Islet precursor cell (in vitro differentiated cells): ENCODE data around the gene VPS8.
"Not testable (repeated sequence)": the region's sequence is repeated elsewhere in the genome, so short reads cannot be mapped to it uniquely, and the experiment has no call there.

Source experiments
- DNase-seq: peaks from one replicate; pipeline ENCODE4 v3.0.0-alpha.2; 2018

The VPS8 gene

DNA sequence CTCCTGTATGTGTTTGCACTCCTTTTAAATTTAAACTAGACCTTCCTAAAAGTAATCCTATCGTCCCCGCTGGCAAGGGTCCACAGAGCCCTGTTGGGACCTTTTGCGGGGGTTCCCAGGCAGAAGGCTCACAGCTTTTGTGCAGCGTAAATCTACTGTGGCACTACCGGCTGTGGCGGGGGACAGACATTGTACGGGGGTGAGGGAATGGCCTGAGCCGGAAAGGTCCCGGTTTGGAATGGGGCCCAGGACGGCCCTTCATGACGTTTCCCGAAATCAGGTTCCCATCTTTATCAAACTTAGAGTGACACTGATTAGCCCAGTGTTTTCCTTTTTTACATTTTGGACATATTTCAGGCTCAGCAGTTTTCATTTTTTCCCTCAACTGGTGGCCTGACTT is 205.6 kb downstream of the VPS8 start:
- DNase-seq = not testable (repeated sequence)

DNA sequence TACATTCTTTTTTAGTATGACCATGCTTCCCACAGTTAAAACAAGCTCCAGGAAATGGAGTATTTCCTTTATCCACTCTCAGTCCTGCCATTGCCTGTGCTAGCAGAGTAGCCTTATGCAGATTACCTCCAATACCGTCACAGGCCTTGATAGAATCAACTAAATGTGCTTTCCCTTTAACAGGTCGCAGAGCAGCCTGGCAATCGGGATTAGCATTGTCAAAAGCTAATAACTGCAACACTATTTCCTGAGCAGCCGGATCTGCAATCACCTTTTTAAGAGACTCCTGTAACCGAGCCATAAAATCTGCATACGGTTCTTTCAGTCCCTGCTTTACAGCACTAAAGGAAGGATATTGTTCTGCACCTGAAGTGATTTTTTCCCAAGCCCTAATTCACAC is 206.0 kb downstream of the VPS8 start:
- DNase-seq = not testable (repeated sequence)

DNA sequence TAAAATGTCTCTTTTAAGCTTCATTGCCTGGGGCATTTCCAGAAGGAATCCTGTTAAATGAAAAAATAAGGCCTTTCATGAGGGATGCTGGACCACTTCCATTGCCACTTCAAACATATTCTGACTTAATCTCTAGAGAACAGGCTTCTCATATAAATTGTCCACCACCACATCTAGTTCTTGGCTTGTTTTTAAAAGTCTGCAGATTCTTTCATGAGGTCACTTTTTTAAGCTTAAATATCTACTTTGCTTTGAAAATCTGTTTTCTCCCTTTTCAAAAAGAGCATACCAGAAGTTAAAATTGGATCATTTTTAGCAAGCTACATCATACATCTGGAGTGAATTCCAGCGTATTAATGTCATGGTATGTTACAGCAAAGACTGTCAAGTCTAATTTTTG is 209.3 kb downstream of the VPS8 start:
- no peak for DNase-seq

DNA sequence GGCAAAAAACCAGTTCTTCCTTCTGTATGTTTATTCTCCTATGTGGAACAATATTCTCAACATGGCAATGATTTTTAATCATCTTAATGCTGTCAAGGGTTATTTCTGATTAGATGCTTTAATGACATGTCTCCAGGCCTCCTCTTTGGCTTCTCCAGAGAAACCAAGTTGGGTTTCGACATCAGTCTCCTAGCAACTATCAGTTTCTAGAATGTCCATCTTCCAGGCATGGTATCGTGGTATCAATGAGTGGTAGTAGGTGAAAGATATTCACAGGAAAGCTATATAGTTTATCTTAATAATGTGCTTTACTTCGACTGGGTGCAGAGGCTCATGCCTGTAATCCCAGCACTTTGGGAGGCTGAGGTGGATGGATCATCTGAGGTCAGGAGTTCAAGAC is 212.4 kb downstream of the VPS8 start:
- DNase-seq = no peak

DNA sequence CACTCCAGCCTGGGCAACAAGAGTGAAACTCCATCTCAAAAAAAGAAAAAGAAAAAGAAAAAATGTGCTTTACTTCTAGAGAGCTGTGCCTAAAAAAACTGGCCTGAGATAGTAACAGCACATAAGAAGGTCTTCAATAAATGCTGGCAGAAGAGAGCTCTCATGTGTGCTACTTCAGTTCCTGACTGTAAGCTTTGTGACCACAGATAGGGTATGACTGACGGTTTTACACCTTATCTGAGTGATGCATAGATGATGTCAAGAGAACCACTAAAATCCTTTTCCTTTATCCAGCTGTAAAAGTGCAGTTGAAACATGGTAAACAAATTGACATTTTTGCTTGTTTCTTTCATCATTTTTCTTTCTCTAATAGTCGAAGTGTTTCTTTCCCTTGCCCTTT is 213.0 kb downstream of the VPS8 start:
- no peak for DNase-seq

DNA sequence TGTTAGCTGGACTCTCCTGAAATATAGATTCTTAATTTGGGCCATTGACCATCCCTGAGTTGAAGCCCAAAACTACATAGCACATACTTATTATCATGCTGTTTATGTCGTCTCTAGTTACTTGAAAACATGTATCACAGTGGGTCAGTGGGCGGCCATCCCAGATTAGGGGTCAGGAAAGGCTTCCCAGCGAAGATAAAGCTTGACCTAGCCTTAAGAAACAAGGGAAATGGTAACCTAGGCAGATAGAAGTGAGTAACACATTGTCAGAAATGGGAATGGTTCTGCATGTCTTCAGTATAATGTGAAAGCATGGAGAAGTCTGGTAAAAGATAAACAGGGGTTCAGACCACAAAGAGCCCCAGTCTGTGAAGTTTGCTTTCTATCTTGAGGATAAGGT is 216.2 kb downstream of the VPS8 start:
- DNase-seq = no peak

DNA sequence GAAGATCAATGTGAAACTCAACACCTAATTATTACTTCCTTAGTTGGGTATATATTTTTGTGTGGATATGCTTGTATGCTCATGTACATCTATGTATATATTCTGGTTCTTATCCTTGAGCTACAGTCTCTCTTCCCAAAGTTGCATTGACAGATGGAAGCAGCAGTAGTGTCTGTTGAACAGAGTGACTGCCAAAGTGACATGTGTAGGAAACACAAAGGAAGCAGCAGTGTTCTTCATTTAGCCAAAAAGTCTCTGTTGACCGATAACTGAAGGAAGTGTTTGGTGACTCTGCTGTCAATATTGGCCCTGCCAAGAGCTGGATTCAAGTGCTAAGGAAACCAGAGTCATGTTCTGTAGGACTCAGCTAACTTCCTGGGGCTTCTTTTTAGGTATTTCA is 217.1 kb downstream of the VPS8 start:
- DNase-seq = no peak

DNA sequence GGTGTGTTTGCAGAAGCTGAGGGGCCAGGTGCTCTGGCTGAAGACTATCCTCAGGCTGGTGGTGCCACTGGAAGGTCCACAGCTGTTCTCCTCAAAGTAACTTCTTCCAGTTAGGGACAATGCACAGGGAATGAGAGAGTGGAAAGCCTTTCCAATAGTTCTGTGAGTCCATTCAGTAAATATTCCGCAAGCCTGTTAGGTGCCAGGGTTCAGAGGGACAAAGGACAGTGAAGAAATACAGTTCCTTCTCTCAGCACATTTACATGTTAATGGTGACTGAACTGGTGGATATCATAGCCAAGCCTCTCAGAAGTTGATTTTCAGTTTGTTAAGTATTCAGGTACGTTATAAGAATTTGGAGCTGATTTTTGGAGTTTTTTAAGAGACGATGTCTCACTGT is 218.4 kb downstream of the VPS8 start:
- DNase-seq = no peak

DNA sequence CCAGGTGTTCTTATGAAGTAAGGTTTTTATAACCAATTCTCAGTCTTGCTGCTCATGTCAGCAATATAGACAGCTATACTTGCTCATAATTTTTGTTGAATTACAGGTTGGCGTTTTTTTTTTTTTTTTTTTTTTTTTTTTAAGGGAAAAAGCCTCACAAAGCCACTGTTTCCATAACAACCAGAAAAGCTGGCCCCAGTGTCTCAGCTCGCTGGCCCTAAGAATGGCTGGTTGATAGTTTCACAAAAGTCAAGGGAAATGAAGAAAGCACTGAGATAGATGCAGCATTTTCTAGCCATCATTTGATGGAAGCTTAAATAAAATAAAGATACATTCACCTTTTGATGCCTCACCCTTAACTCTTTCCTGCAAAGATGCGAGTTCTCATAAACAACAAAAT is 219.0 kb downstream of the VPS8 start:
- DNase-seq = no peak

DNA sequence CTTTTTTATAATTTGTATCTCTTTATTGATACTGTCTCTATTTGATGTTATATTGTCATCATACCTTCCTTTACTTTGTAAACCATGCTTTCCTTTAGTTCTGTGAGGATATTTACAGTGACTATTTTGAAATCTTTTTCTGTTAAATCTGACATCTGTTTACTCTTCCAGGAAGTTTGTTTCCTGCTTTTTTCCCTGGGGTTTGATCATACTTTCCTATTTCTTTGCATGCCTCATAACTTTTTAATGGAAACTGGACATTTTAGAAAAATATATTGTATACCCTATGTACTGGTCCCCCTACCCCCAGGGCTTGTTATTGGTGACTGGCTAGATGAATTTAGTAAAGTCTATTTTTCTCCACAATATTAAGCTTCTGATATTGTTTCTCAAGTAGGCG is 225.8 kb downstream of the VPS8 start:
- no peak for DNase-seq

DNA sequence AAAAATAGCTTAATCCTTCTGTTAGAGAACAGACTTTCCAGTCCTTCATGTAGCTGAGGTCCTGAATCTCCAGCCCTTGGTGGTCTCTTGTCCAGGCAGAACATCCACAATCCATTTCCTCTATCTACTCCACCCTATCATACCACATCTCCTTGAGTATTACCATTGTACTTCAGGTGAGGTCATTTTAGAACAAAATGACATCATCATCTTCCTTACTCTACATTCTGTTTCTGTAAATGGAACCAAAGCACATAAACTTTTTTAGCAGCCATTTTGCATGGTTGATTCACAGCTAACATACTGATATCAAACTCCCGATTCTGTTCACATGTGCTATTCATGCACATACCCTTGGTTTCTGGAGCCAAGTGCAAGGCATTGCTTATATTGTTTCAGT is 228.5 kb downstream of the VPS8 start:
- DNase-seq = no peak

DNA sequence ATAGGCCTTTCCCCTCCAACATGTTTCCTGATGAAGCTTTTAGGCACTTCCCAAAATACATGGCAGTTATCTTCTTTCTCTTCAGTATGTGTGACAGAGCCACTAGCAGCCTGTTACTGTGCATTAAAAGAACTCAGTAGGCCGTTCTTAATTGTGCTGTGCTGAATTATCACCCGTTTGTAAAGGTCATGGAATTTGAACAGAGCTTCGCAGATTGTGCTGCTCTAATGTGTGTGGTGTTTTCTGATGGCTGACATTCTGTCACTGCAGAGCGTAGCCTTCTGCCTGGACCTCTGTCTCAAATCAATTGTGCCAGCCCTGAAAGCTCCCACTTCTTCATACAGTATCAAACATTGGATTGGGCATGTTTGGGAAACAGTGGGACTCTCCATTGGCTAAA is 229.6 kb downstream of the VPS8 start:
- DNase-seq = no peak

DNA sequence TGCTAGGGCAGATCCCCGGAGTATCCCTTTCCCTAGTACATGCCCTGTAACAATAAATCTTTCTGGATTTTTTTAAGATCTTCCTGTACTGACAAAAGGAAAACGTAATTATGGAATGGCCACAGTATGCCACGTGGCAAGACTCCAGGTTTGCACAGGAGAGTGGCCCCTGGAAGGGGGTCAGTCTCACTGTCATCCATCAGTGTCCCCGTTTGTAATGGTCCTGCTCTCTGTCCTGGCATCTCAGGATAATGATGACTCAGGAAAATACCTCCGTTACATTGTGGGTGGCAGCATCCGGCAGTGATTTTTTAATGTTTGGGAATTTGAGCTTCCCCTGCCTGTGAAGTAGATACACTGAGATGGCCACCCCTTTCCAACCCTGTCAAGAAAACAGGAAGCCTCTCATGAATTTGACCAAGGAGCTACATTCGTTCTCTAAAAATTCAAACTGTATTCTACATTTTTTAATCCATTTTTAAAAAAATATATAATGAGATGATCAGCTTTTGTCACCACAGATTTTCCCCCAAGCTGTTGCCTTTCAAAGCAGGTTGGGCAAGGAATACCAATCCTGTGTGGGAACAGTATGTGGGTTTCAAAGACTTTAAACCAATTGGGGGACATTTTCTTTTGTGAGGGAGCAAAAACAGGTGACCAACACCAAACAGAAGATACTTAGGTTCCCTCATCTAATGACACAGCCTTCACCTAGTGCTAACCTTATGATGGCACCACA is 230.5 kb downstream of the VPS8 start:
- no peak for DNase-seq

DNA sequence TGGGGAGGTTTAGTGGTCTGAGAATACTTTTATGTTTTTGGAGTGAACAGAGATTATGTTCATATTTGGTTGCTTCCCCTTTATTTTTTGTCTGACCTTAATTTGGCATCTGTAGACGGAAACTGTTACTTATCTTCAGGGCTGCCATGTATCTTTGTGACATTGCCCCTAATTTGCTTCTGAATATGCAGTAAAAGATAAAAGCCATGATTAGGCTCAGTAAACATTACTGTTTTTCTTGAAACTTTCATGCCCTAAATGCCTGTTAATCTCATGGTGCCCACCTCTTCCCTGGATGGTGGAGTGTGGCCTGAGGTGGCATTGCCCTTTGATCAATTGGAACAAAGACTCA is 234.2 kb downstream of the VPS8 start:
- DNase-seq = no peak

DNA sequence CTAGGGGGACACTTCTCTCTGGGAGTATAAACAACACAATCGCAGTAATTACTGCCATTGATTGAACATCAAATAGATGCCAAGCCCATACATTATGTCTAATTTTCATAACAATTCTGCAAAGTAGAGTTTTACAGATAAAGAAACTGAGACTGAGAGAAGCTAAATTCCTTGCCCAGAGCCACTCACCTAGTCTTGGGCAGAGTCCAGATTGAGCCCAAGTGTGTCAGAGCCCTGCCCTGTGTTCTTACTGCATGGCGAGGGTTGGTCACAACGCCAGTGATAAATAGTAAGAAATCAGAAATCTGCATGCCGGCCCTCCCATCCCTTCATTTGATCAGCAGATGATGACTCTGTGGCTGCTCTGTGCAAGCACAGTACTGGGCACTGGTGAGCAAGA is 234.6 kb downstream of the VPS8 start:
- no peak for DNase-seq

DNA sequence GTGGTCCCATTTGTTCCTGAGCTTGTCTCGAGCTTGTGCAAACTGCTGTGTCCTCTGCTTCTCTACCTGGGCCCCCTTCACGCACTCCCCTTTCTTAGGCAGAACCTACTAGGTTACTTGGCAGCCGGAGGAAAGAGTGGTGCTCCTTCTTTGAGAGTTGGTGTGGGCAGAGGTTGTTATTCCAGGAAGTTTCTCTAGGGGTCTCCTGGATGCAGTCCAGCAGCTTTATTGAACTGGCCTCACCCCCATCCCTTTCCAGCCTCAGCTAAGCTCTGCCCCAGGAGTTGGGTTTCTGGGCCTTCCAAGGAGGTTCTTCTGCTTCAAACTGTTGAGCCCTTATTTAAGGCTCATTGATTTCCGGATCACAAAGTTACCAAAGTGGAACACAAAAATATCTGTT is 237.7 kb downstream of the VPS8 start:
- DNase-seq = no peak

DNA sequence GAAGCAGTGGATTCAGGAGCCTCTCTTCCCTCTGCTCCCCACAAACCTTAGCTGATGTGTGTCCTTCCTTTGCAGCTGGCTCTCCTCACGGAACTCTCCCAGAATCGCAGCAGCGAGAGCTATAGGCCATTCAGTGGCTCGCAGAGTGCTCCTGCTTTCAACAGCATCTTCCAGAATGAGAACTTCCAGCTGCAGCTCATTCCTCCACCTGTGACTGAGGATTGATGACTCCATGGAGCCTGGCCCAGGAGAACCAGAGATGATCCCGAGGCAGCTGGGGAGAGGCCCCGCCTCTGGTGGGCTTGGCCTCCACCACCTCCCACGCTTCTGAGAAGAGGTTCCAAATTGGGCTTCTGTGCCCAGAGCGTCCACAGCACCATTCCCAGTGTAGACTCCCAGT is 239.8 kb downstream of the VPS8 start:
- DNase-seq = no peak

DNA sequence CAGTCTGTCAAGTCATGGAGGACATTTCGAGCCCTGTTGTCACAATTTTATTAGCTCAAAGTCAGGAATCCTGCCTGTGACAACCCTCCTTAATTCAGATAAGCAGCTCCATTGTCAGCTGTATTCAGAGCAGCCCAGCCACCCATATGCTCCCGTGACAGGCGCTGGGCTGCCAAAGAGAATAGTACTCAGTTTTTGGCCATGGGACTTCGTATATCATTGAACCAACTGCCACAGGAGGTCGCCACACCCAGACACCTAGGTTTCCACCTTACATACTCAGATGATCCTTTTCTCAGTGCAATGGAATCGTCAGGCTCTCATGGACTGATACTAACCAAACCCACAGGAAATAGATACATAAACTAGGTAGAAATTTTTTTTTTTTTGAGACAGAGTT is 240.7 kb downstream of the VPS8 start:
- DNase-seq = no peak

DNA sequence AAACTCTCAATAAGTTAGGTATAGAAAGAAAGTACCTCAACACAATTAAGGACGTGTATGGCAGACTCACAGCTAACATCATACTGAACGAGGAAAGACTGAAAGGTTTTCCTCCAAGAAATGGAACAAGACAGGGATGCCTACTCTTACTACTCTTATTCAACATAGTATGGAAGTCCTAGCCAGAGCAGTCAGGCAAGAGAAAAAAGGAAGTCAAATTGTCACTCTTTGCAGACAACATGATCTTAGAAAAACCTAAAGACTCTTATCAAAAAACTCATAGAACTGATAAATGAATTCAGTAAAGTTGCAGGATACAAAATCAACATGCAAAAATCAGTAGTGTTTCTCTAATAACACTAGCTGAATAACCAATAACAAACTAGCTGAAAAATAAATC is 244.9 kb downstream of the VPS8 start:
- DNase-seq = no peak

DNA sequence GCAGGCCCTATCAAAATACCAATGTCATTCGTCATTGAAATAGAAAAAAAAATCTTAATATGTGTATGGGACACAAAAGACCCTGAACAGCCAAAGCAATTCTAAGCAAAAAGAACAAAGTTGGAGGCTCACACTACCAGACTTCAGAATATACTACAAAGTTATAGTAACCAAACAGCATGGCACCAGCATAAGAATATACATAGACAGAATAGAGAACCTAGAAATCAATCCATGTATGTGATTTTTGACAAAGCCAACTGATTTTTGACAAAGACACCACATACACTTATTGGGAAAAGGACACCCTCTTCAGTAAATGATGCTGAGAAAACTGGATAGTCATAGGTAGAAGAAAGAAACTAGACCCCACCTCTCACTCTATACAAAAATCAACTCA is 245.9 kb downstream of the VPS8 start:
- DNase-seq = no peak

DNA sequence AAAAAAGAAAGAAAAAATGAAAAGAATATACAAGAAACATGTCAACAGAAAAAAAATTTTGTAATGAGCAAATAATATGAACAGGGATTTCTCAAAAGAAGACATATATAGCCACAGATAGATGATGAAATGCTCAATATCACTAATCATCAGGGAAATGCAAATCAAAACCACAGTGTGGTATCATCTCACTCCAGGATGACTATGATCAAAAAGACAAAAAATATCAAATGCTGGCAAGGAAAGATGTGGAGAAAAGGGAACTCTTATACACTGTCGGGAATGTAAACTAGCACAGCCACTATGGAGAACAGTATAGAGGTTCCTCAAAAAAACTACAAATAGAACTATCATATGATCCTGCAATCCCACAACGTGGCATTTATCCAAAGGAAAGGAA is 246.8 kb downstream of the VPS8 start:
- no peak for DNase-seq

DNA sequence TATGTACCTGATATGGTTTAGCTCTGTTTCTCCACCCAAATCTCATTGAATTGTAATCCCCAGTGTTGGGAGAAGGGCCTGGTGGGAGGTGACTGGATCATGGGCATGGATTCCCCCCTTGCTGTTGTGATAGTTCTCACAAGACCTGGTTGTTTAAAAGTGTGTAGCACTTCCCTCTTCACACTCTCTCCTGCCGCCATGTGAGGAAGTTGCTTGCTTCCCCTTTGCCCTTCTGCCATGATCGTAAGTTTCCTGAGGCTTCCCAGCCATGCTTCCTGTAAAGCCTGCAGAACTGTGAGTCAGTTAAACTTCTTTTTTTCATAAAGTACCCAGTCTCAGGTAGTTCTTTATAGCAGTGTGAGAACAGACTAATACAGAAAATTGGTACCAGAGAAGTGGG is 247.8 kb downstream of the VPS8 start:
- DNase-seq = no peak

DNA sequence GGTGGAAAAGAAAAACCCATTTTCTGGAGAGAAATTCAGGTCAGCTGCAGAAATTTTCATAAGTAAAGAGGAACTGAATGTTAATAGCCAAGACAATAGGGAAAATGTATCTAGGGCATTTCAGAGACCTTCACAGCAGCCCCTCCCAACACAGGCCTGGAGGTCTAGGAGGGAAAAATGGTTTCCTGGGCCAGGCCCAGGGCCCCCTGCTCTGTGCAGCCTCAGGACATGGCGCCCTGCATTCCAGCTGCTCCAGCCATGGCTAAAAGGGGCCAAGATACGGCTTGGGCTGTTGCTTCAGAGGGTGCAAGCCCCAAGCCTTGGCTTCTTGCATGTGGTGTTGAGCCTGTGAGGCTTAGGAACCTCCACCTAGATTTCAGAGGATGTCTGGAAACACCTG is 248.7 kb downstream of the VPS8 start:
- DNase-seq = no peak

DNA sequence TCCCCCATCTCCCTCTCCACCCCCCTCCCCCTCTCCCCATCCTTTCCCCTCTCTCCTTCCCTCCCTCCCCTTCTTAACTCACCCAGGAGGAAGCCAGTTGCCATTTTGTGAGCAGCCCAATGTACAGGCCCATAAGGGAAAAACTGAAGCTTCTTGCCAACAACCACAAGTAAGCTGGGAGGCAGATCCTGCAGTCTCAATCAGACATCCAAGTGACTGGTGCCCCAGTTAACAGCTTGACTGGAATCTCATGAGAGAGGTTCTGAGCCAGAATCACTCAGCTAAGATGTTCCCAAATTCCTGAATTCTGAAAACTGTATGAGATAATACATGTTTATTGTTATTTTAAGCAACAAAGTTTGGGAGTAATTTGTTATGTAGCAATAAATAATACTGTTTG is 250.2 kb downstream of the VPS8 start:
- DNase-seq = no peak

DNA sequence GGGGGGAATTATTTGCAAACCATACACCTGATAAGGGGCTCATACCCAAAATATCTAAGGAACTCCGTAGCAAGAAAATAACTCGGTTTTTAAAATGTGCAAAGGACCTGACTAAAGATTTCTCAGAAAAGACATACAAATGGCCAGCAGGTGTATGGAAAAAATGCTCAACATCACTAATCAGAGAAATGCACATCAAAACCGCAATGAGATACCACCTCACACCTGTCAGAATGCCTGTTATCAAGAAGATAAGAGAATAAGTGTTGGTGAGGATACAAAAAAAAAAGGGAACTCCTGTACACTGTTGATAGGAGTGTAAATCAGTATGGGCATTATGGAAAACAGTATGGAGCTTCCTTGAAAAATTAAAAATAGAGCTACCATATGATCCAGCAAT is 251.5 kb downstream of the VPS8 start:
- DNase-seq = no peak

DNA sequence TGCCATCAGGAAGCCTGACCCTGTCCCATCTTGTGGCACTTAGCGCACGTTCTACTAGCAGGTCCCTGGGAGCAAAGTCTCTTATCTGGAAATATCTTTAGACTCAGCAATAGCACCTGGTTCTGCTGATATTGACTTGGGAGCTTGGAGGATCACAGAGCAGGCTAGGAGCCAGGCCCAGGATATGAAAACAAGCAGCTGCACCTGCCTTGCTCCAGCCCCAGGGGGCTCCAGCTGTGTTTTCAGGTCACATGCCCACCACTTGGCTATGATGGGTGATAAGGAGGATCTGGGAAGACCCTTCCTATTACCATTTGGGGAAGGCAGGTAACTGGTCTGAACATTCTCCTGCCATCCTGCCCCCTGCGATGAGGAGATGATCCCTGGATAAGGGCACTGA is 253.1 kb downstream of the VPS8 start:
- no peak for DNase-seq
